ENCODE measurements around the gene CAMTA2. TPM values are rescaled to one million over a fixed set of nuclear protein-coding genes. Genes with fewer than 3 reads are reported as not detected.

Gene CAMTA2
- polyA plus RNA-seq, 1 donor from 2014 or later, result 7.3 TPM

- H3K4me2 ChIP-seq (ENCODE audit: low read length), result no peak overlapping the region
- H3K9me3 ChIP-seq (ENCODE audit: low read length), result no peaks in the 10 kb centered on the region
- no peak overlapping the region for H3K27ac ChIP-seq (ENCODE audit: low read length)
- no peaks in the 10 kb centered on the region for H3F3A ChIP-seq (ENCODE audit: insufficient read depth, low read length, poor library complexity, severe bottlenecking)
- no peaks in the 10 kb centered on the region for H3K79me2 ChIP-seq (replicated peaks; ENCODE audit: insufficient read depth, low read length)
- H4K20me1 ChIP-seq (ENCODE audit: insufficient read depth), result no peaks in the 10 kb centered on the region
- TF ChIP-seq MXI1 (conservative IDR thresholded peaks at IDR 0.05; ENCODE audit: poor library complexity, severe bottlenecking), result no peak
- no peak for TF ChIP-seq EZH2 (IDR thresholded peaks at IDR 0.05; ENCODE audit: borderline replicate concordance, insufficient read depth, low read length, poor library complexity, severe bottlenecking)
- no peak for TF ChIP-seq CTCF (IDR thresholded peaks at IDR 0.05; ENCODE audit: poor library complexity, severe bottlenecking)
- TF ChIP-seq SMC3 (conservative IDR thresholded peaks at IDR 0.05; ENCODE audit: poor library complexity), result no peak
- TF ChIP-seq REST (IDR thresholded peaks at IDR 0.05; ENCODE audit: borderline replicate concordance), result no peak
- TF ChIP-seq TAF1 (IDR thresholded peaks at IDR 0.05; ENCODE audit: low read depth), result no peak
- no peak for TF ChIP-seq EP300 (conservative IDR thresholded peaks at IDR 0.05; ENCODE audit: poor library complexity, severe bottlenecking)
- TF ChIP-seq POLR2AphosphoS5 (IDR thresholded peaks at IDR 0.05), result no peak
- no peak for TF ChIP-seq RAD21 (conservative IDR thresholded peaks at IDR 0.05)
- H3K9ac ChIP-seq (ENCODE audit: low read length), result no peak overlapping the region
- H3K4me3 ChIP-seq (ENCODE audit: low read length), result no peak overlapping the region
- H3K27me3 ChIP-seq (ENCODE audit: insufficient read depth, low read depth, low read length), result no peaks in the 10 kb centered on the region
- H2AFZ ChIP-seq (ENCODE audit: low read depth, low read length), result no peak overlapping the region
- no peaks in the 10 kb centered on the region for H3K36me3 ChIP-seq (ENCODE audit: insufficient read depth, low read length)
- no peaks in the 10 kb centered on the region for H3K9me2 ChIP-seq (ENCODE audit: insufficient read depth, low read length)
Measured at GRCh38 chr17:4974115-4974670, 13.3 kb downstream of the CAMTA2 start.

- no peak overlapping the region for H3K9ac ChIP-seq (ENCODE audit: low read length)
- H3K36me3 ChIP-seq (ENCODE audit: insufficient read depth, low read length), result no peaks in the 10 kb centered on the region
- H3K9me2 ChIP-seq (ENCODE audit: insufficient read depth, low read length), result no peaks in the 10 kb centered on the region
- TF ChIP-seq RAD21 (conservative IDR thresholded peaks at IDR 0.05), result no peak
- no peak for TF ChIP-seq SMC3 (conservative IDR thresholded peaks at IDR 0.05; ENCODE audit: poor library complexity)
- TF ChIP-seq CTCF (IDR thresholded peaks at IDR 0.05; ENCODE audit: poor library complexity, severe bottlenecking), result no peak
- TF ChIP-seq EZH2 (IDR thresholded peaks at IDR 0.05; ENCODE audit: borderline replicate concordance, insufficient read depth, low read length, poor library complexity, severe bottlenecking), result no peak
- TF ChIP-seq MXI1 (conservative IDR thresholded peaks at IDR 0.05; ENCODE audit: poor library complexity, severe bottlenecking), result no peak
- no peak for TF ChIP-seq POLR2AphosphoS5 (IDR thresholded peaks at IDR 0.05)
- no peak for TF ChIP-seq TAF1 (IDR thresholded peaks at IDR 0.05; ENCODE audit: low read depth)
- no peak for TF ChIP-seq EP300 (conservative IDR thresholded peaks at IDR 0.05; ENCODE audit: poor library complexity, severe bottlenecking)
- no peak for TF ChIP-seq REST (IDR thresholded peaks at IDR 0.05; ENCODE audit: borderline replicate concordance)
- no peak overlapping the region for H3K27ac ChIP-seq (ENCODE audit: low read length)
- H3K9me3 ChIP-seq (ENCODE audit: low read length), result no peaks in the 10 kb centered on the region
- no peaks in the 10 kb centered on the region for H3F3A ChIP-seq (ENCODE audit: insufficient read depth, low read length, poor library complexity, severe bottlenecking)
- no peak overlapping the region for H2AFZ ChIP-seq (ENCODE audit: low read depth, low read length)
- no peaks in the 10 kb centered on the region for H3K79me2 ChIP-seq (replicated peaks; ENCODE audit: insufficient read depth, low read length)
- H3K27me3 ChIP-seq (ENCODE audit: insufficient read depth, low read depth, low read length), result no peaks in the 10 kb centered on the region
- H3K4me3 ChIP-seq (ENCODE audit: low read length), result no peak overlapping the region
- no peaks in the 10 kb centered on the region for H4K20me1 ChIP-seq (ENCODE audit: insufficient read depth)
- no peak overlapping the region for H3K4me2 ChIP-seq (ENCODE audit: low read length)
Measured at GRCh38 chr17:4973256-4974114, 14.0 kb downstream of the CAMTA2 start.
